GM12864 (cell line): Measurements from ENCODE around the gene B3GALNT2.
"Not testable (repeated sequence)": the region's sequence is repeated elsewhere in the genome, so short reads cannot be mapped to it uniquely, and the experiment has no call there.

ENCODE experiments used
- DNase-seq: peaks from one replicate; pipeline ENCODE4 v3.0.0-alpha.2; 2011; ENCODE audit warnings: low read depth
- H3K4me3 ChIP-seq: 2 replicates; pipeline ENCODE4 v1.5.1; 2011; ENCODE audit warnings: mild to moderate bottlenecking, low read depth, low read length, control low read depth
- CTCF ChIP-seq: IDR thresholded peaks from 2 replicates; pipeline ENCODE4 v1.5.1; 2011; ENCODE audit warnings: low read depth, mild to moderate bottlenecking, moderate library complexity, low read length, control low read depth, inconsistent platforms; ENCODE audit errors: missing control alignments

The B3GALNT2 gene

GRCh38 chr1:235485558-235485957, 18.7 kb downstream of the B3GALNT2 start:
- no peak for TF ChIP-seq CTCF
- no peak for DNase-seq
- no peak overlapping the region for H3K4me3 ChIP-seq

- no peak overlapping the region for H3K4me3 ChIP-seq
- DNase-seq = no peak
- no peak for TF ChIP-seq CTCF
Observed at GRCh38 chr1:235483090-235483489, 21.2 kb downstream of the B3GALNT2 start.

DNA sequence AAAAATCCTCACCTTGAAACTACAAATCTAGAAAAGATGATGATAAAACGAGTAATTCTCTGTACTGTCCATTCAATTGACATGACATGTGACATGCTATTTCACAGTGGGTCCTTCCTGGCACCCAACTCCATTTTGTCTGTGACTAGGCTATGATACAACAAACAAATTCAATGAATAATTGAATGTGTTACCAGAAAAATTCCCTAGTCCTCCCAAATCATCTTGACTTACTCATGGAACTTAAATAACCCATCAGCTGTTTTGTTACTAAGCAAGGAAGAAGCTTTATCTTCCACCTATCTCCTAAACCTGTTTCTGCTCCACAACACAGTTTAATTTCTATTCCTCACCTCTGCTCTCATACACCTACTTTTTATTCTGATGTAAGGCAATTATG, 30.4 kb downstream of the B3GALNT2 start:
- DNase-seq = no peak
- H3K4me3 ChIP-seq = no peak overlapping the region
- TF ChIP-seq CTCF = no peak

GRCh38 chr1:235470741-235471439, 33.4 kb downstream of the B3GALNT2 start:
- DNase-seq = no peak
- no peak overlapping the region for H3K4me3 ChIP-seq
- TF ChIP-seq CTCF = no peak

DNA sequence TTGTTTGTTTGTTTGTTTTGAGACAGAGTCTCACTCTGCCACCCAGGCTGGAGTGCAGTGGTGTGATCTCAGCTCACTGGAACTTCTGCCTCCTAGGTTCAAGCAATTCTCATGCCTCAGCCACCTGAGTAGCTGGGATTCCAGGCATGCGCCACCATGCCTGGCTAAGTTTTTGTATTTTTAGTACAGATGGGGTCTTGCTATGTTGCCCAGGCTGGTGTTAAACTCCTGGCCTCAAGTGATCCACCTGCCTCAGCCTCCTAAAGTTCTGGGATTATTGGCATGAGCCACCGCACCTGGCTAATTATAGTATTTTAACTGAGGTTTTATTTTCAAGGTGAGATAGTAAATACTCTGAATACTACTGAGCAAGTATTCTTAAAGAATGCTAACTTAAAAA, 34.4 kb downstream of the B3GALNT2 start:
- DNase-seq = not testable (repeated sequence)

GRCh38 chr1:235468970-235469369, 35.3 kb downstream of the B3GALNT2 start:
- no peak overlapping the region for H3K4me3 ChIP-seq
- TF ChIP-seq CTCF = no peak
- no peak for DNase-seq

More for the DNA sequence above, 34.4 kb downstream of the B3GALNT2 start:
- not testable (repeated sequence) for H3K4me3 ChIP-seq

- TF ChIP-seq CTCF = no peak
- H3K4me3 ChIP-seq = no peak overlapping the region
- no peak for DNase-seq
Observed at GRCh38 chr1:235468004-235468403, 36.2 kb downstream of the B3GALNT2 start.
